Kidney (tissue), 14 donors: ENCODE measurements around the gene SERPINE2. TPM values are rescaled to one million over a fixed set of nuclear protein-coding genes. Genes with fewer than 3 reads are reported as not detected.

Source experiments
- DNase-seq, 5 donors: peaks; one replicate each; pipeline ENCODE4 v3.0.0-alpha.2; 2013 to 2020
- FAIRE-seq: peaks from 2 replicates; lab custom pipeline; 2012; peaks lifted over from hg19 to GRCh38; lab: Jason Lieb, UNC
- H3K27ac ChIP-seq, 2 donors: one replicate each; pipeline ENCODE4 v1.7.0; 2013; ENCODE audit warnings: low read depth in 2 of 2, low read length in 2 of 2, inconsistent platforms in 1 of 2
- H3K27me3 ChIP-seq: one replicate; pipeline ENCODE4 v1.7.1; 2013; ENCODE audit warnings: low read length, inconsistent platforms; ENCODE audit not compliant: control insufficient read depth, insufficient read depth
- H3K36me3 ChIP-seq, 3 donors: one replicate each; pipeline versions ENCODE4 v1.7.0 to v1.7.1; 2013; ENCODE audit warnings: low read length in 3 of 3, control low read depth in 1 of 3, inconsistent platforms in 1 of 3; ENCODE audit not compliant: insufficient read depth in 3 of 3, control insufficient read depth in 2 of 3
- H3K4me1 ChIP-seq, 3 donors: one replicate each; pipeline versions ENCODE4 v1.7.0 to v1.7.1; 2013; ENCODE audit warnings: low read length in 3 of 3, inconsistent platforms in 1 of 3, low read depth in 1 of 3; ENCODE audit not compliant: control insufficient read depth in 2 of 3, insufficient read depth in 2 of 3
- H3K4me3 ChIP-seq, 3 donors: one replicate each; pipeline versions ENCODE4 v1.7.0 to v1.8.1; 2013; ENCODE audit warnings: low read length in 3 of 3, control low read depth in 1 of 3, inconsistent platforms in 1 of 3
- H3K9ac ChIP-seq, 3 donors: one replicate each; pipeline versions ENCODE4 v1.7.0 to v1.7.1; 2013; ENCODE audit warnings: low read length in 3 of 3, control low read depth in 1 of 3, inconsistent platforms in 1 of 3
- H3K9me3 ChIP-seq, 3 donors: one replicate each; pipeline versions ENCODE4 v1.7.0 to v1.7.1; 2013; ENCODE audit warnings: low read length in 3 of 3, control low read depth in 1 of 3, inconsistent platforms in 1 of 3; ENCODE audit not compliant: control insufficient read depth in 2 of 3, insufficient read depth in 1 of 3
- intact Hi-C: fragments of 100-400 bp; cut with DNase I; formaldehyde crosslinking; loops from one replicate; pipeline ENCODE4 v1.11.1; 2022
- polyA plus RNA-seq: library from polyadenylated mRNA; stranded (reverse); fragments of 350-450 nt; fragmentation: Illumina TruSeq; extraction: RNeasy Lipid Tissue Mini Kit (QIAGEN cat#74804); gene quantifications from one replicate; pipeline ENCODE4 v1.2.3, GENCODE V29; 2014; ENCODE audit warnings: low read depth, low replicate concordance; ENCODE audit not compliant: insufficient read depth
- total RNA-seq: library from RNA; stranded (reverse); fragmentation: NEBNext Ultra II Directional; extraction: Animal tissue kit (Norgen Biotek cat#: 25700); gene quantifications from one replicate; pipeline ENCODE4 v1.2.1, GENCODE V29; 2021
- TF ChIP-seq, protein P1 (sequence below): IDR thresholded peaks from 3 replicates; pipeline ENCODE4 v1.5.1; 2012; ENCODE audit warnings: mild to moderate bottlenecking, moderate library complexity, borderline replicate concordance; ENCODE audit not compliant: insufficient read depth; ENCODE audit errors: extremely low read depth
- donor health status: control.
- donor health status: control.
- donor health status: control.
- donor health status: control.
- donor health status: control.
- donor health status: DM: yes; HTN: yes; CAD: no.
- donor health status: Normal renal cell carcinoma (clear cell type).

SERPINE2 gene
- total and polyA plus RNA-seq, 2 donors from 2014 or later: 27.3 to 29.2 TPM

DNA sequence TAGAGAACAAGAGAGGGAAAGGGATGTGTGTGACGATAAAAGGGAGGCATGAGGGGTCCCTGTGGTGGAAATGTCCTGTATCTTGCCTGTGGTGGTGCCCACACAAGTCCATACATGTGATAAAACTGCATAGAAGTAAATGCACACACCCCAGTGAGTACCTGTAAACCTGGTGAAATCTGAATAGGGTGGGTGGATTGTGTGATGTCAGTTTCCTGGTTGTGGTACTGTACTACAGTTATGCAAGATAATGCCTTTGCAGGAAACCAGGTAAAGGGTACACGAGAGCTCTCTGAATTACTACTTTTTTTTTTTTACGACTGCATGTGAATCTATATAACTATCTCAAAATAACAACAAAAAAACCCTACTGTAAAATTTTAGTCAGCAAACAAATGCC, 22.1 kb downstream of the SERPINE2 start:
- no peak overlapping the region for H3K9ac ChIP-seq
- no peak overlapping the region for H3K4me3 ChIP-seq
- FAIRE-seq (no peak), DNase-seq (no peak)
- no peaks in the 10 kb centered on the region for H3K36me3 ChIP-seq
- no peak overlapping the region for H3K27ac ChIP-seq
- H3K9me3 ChIP-seq: no peaks in the 10 kb centered on the region
- H3K27me3 ChIP-seq: no peaks in the 10 kb centered on the region
- intact Hi-C loops: no loop called here
- H3K4me1 ChIP-seq: no peaks in the 10 kb centered on the region
- TF ChIP-seq, protein P1, sequence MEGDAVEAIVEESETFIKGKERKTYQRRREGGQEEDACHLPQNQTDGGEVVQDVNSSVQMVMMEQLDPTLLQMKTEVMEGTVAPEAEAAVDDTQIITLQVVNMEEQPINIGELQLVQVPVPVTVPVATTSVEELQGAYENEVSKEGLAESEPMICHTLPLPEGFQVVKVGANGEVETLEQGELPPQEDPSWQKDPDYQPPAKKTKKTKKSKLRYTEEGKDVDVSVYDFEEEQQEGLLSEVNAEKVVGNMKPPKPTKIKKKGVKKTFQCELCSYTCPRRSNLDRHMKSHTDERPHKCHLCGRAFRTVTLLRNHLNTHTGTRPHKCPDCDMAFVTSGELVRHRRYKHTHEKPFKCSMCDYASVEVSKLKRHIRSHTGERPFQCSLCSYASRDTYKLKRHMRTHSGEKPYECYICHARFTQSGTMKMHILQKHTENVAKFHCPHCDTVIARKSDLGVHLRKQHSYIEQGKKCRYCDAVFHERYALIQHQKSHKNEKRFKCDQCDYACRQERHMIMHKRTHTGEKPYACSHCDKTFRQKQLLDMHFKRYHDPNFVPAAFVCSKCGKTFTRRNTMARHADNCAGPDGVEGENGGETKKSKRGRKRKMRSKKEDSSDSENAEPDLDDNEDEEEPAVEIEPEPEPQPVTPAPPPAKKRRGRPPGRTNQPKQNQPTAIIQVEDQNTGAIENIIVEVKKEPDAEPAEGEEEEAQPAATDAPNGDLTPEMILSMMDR: no peak

DNA sequence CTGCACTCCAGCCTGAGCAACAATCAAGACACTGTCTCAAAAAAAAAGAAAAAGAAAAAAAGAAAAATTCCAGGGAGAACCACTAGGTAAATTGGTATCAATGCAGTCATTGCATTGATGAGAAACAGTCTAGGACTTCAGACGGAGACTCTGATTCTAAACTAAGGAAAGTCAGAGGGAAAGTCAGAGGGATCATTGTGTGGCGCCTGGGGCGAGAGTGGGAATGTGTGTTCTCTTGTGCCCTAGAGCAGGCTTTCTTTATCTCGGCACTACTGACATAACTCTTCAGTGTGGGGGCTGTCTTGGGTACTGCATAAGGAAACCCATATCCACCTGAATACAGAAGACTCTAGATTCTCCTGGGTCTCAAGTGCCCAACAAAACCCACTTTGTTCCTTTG, 24.8 kb downstream of the SERPINE2 start:
- FAIRE-seq (no peak), DNase-seq (no peak)
- TF ChIP-seq, protein P1: no peak
- no peak overlapping the region for H3K27ac ChIP-seq
- H3K27me3 ChIP-seq: no peaks in the 10 kb centered on the region
- no peaks in the 10 kb centered on the region for H3K4me1 ChIP-seq
- no peak overlapping the region for H3K9ac ChIP-seq
- no peak overlapping the region for H3K4me3 ChIP-seq
- H3K36me3 ChIP-seq: no peaks in the 10 kb centered on the region
- intact Hi-C loops: no loop called here
- H3K9me3 ChIP-seq: no peaks in the 10 kb centered on the region

DNA sequence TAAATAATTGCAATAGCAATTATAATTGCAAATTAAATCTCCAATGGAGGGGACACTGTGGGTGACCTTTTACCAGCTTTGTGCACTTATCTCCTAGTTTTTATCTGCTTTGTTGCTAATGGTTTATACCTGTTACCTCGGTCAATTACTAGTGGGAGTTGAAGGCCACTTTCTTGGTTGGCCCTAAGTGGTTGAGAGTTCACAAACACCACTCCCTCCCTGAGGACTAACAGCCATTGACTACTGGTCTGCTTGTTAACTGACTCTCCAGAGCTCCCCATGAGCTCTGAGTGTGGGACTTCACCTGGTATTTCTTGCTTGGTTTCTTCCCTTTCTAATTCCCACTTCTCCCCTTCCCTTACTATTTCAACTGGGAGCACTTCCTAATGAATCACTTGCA, 27.2 kb downstream of the SERPINE2 start:
- H3K36me3 ChIP-seq: no peaks in the 10 kb centered on the region
- no peaks in the 10 kb centered on the region for H3K27me3 ChIP-seq
- no peak overlapping the region for H3K4me3 ChIP-seq
- TF ChIP-seq, protein P1: no peak
- H3K9me3 ChIP-seq: no peaks in the 10 kb centered on the region
- H3K9ac ChIP-seq: no peak overlapping the region
- no peaks in the 10 kb centered on the region for H3K4me1 ChIP-seq
- no peak for DNase-seq
- intact Hi-C loops: no loop called here
- H3K27ac ChIP-seq: no peak overlapping the region
- no peak for FAIRE-seq

DNA sequence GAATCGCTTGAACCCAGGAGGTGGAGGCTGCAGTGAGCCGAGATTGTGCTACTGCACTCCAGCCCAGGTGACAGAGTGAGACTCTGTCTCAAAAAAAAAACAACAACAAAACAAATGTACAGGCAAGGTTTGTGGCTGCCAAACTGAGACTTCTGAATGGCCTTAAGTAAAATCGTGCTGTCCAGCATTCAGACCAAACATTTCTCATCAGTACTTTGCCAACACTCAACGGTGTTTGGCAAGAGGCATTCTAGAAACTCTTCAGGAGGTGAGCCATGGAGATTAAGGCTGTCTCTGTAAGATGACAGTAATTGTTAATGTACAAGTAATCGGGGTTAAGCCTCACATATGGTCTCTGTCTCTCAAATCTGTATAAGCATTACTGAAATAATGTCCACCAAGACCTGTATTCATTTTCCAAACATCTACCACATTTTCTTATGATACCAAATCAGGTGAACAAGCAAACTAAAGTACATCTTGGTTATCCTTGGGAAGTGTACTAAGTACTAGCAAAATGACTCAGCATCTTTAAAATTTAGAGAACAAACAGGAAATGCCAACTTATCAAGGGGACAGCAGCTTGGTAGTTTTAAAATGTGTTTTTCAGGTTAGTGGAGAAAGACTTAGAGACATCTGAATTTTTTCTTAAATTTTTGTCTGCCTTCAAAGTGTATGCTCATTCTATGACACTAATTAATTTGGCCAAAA, 29.3 kb downstream of the SERPINE2 start:
- H3K4me1 ChIP-seq: no peaks in the 10 kb centered on the region
- H3K27me3 ChIP-seq: no peaks in the 10 kb centered on the region
- H3K4me3 ChIP-seq: no peak overlapping the region
- TF ChIP-seq, protein P1: no peak
- H3K27ac ChIP-seq: no peak overlapping the region
- intact Hi-C loops: no loop called here
- no peaks in the 10 kb centered on the region for H3K9me3 ChIP-seq
- H3K36me3 ChIP-seq: no peaks in the 10 kb centered on the region
- DNase-seq: no peak
- no peak for FAIRE-seq
- no peak overlapping the region for H3K9ac ChIP-seq
